IMR-90 (cell line): ENCODE data around the gene MAPKAP1. TPM values are rescaled to one million over a fixed set of nuclear protein-coding genes. Genes with fewer than 3 reads are reported as not detected.

Experiments used
- ATAC-seq: fragments of 200-7000 bp; cut with Tn5 transposase; 2 replicates; pipeline ENCODE4 v1.9.1; 2020; ENCODE audit warnings: low read depth, mild to moderate bottlenecking, moderate library complexity
- BruUV-seq: library from RNA; stranded (reverse); fragments of 400-500 nt; replicated peaks from 2 replicates; lab custom pipeline; 2021; lab: Mats Ljungman, UMichigan
- CTCF ChIA-PET: fragments of 300-600 bp; formaldehyde crosslinking; extraction: SDS; loops from one replicate; lab custom pipeline; 2021; ENCODE audit warnings: antibody characterized with exemption; lab: Yijun Ruan, JAX
- POLR2A ChIA-PET: fragments of 300-600 bp; sonication (Branson Sonifier 250); formaldehyde crosslinking; loops from one replicate; lab custom pipeline; 2022; ENCODE audit warnings: antibody characterized with exemption; ENCODE audit not compliant: unreplicated experiment; lab: Charles Lee
- DNase-seq: peaks from one replicate; pipeline ENCODE4 v3.0.0; 2013
- H2AFZ ChIP-seq: replicated peaks from 2 replicates; pipeline ENCODE3; 2013; ENCODE audit warnings: low read length, mild to moderate bottlenecking; ENCODE audit not compliant: poor library complexity
- H2AK5ac ChIP-seq: 2 replicates; pipeline ENCODE4 v1.6.1; 2013; ENCODE audit warnings: low read depth, low read length, inconsistent platforms
- H2AK9ac ChIP-seq: replicated peaks from 2 replicates; pipeline ENCODE3; 2013; ENCODE audit warnings: mild to moderate bottlenecking, low read depth, low read length, moderate library complexity; ENCODE audit not compliant: poor library complexity
- H2BK120ac ChIP-seq: 2 replicates; pipeline ENCODE4 v1.6.1; 2013; ENCODE audit warnings: low read depth, low read length, inconsistent platforms
- H2BK15ac ChIP-seq: 3 replicates; pipeline ENCODE4 v1.6.1; 2013; ENCODE audit warnings: low read depth, low read length, inconsistent platforms
- H2BK20ac ChIP-seq: 2 replicates; pipeline ENCODE4 v1.6.1; 2013; ENCODE audit warnings: low read depth, mild to moderate bottlenecking, inconsistent platforms, low read length, moderate library complexity
- H2BK5ac ChIP-seq: 2 replicates; pipeline ENCODE4 v1.6.1; 2013; ENCODE audit warnings: mild to moderate bottlenecking, low read depth, low read length, inconsistent platforms; ENCODE audit not compliant: poor library complexity, severe bottlenecking
- H3K14ac ChIP-seq: replicated peaks from 2 replicates; pipeline ENCODE4 v1.6.1; 2013; ENCODE audit warnings: low read depth, low read length, inconsistent platforms
- H3K18ac ChIP-seq: 2 replicates; pipeline ENCODE4 v1.6.1; 2013; ENCODE audit warnings: low read depth, low read length, control low read depth
- H3K23ac ChIP-seq: 2 replicates; pipeline ENCODE4 v1.6.1; 2013; ENCODE audit warnings: low read depth, low read length, inconsistent platforms
- H3K27ac ChIP-seq: 2 replicates; pipeline ENCODE4 v1.5.1; 2013; ENCODE audit warnings: mild to moderate bottlenecking, control low read depth, low read length; ENCODE audit not compliant: insufficient read depth
- H3K27me3 ChIP-seq: 2 replicates; pipeline ENCODE4 v1.6.1; 2013; ENCODE audit warnings: low read length; ENCODE audit not compliant: control insufficient read depth, insufficient read depth
- H3K36me3 ChIP-seq: 2 replicates; pipeline ENCODE4 v1.6.1; 2013; ENCODE audit warnings: low read length, mixed read lengths; ENCODE audit not compliant: control insufficient read depth, insufficient read depth
- H3K4ac ChIP-seq: 2 replicates; pipeline ENCODE4 v1.6.1; 2013; ENCODE audit warnings: low read depth, low read length, inconsistent platforms
- H3K4me1 ChIP-seq: 2 replicates; pipeline ENCODE4 v1.6.1; 2013; ENCODE audit warnings: low read length, mixed read lengths; ENCODE audit not compliant: control insufficient read depth, insufficient read depth
- H3K4me2 ChIP-seq: 2 replicates; pipeline ENCODE4 v1.6.1; 2013; ENCODE audit warnings: low read depth, mild to moderate bottlenecking, control low read depth, low read length, moderate library complexity
- H3K4me3 ChIP-seq: 2 replicates; pipeline ENCODE4 v1.5.1; 2013; ENCODE audit warnings: low read depth, mild to moderate bottlenecking, control low read depth, low read length, moderate library complexity; ENCODE audit not compliant: insufficient read depth
- H3K56ac ChIP-seq: 2 replicates; pipeline ENCODE4 v1.6.1; 2013; ENCODE audit warnings: low read length, inconsistent platforms; ENCODE audit not compliant: insufficient read depth; ENCODE audit errors: extremely low read depth
- H3K79me1 ChIP-seq, 2 experiments: 2 replicates each; pipeline ENCODE4 v1.6.1; 2013; ENCODE audit warnings: low read length in 2 of 2, inconsistent platforms in 1 of 2, low read depth in 1 of 2
- H3K9ac ChIP-seq: 2 replicates; pipeline ENCODE4 v1.6.1; 2013; ENCODE audit warnings: low read depth, low read length, control low read depth
- H3K9me1 ChIP-seq: 2 replicates; pipeline ENCODE4 v1.6.1; 2013; ENCODE audit warnings: low read length, inconsistent platforms; ENCODE audit not compliant: insufficient read depth
- H3K9me3 ChIP-seq: 2 replicates; pipeline ENCODE4 v1.6.1; 2013; ENCODE audit warnings: low read length; ENCODE audit not compliant: control insufficient read depth, insufficient read depth
- H4K20me1 ChIP-seq: 2 replicates; pipeline ENCODE4 v1.6.1; 2013; ENCODE audit warnings: low read length, inconsistent platforms; ENCODE audit not compliant: insufficient read depth
- H4K5ac ChIP-seq: 2 replicates; pipeline ENCODE4 v1.6.1; 2013; ENCODE audit warnings: mild to moderate bottlenecking, low read depth, low read length, control low read depth
- H4K8ac ChIP-seq, 2 experiments: 2 replicates each; pipeline ENCODE4 v1.6.1; 2013; ENCODE audit warnings: low read depth in 2 of 2, low read length in 2 of 2, control low read depth in 1 of 2, inconsistent platforms in 1 of 2
- H4K91ac ChIP-seq: 2 replicates; pipeline ENCODE4 v1.6.1; 2013; ENCODE audit warnings: low read depth, low read length, inconsistent platforms; ENCODE audit not compliant: insufficient read depth
- BHLHE40 ChIP-seq: fragments of 150-350 bp; IDR thresholded peaks from 2 replicates; pipeline ENCODE4 v1.6.1; 2016; ENCODE audit warnings: mild to moderate bottlenecking, low read depth, low read length
- CEBPB ChIP-seq: IDR thresholded peaks from 2 replicates; pipeline ENCODE4 v1.6.1; 2012; ENCODE audit warnings: low read depth, low read length, improper control_type of control experiment
- CHD1 ChIP-seq: IDR thresholded peaks from 2 replicates; pipeline ENCODE4 v1.6.1; 2012; ENCODE audit warnings: low read depth, low read length, improper control_type of control experiment
- ELK1 ChIP-seq: fragments of 150-350 bp; IDR thresholded peaks from 2 replicates; pipeline ENCODE4 v1.6.1; 2016; ENCODE audit warnings: low read depth, mild to moderate bottlenecking, low read length, moderate library complexity, borderline replicate concordance
- FOS ChIP-seq: fragments of 150-350 bp; IDR thresholded peaks from 2 replicates; pipeline ENCODE4 v1.6.1; 2016; ENCODE audit warnings: low read depth, low read length
- MAFK ChIP-seq: IDR thresholded peaks from 2 replicates; pipeline ENCODE4 v1.6.1; 2012; ENCODE audit warnings: low read depth, low read length, improper control_type of control experiment
- MAZ ChIP-seq: IDR thresholded peaks from 2 replicates; pipeline ENCODE4 v1.6.1; 2012; ENCODE audit warnings: low read depth, mild to moderate bottlenecking, low read length, improper control_type of control experiment, moderate library complexity, borderline replicate concordance
- MXI1 ChIP-seq: IDR thresholded peaks from 2 replicates; pipeline ENCODE4 v1.6.1; 2012; ENCODE audit warnings: low read depth, mild to moderate bottlenecking, low read length, moderate library complexity, borderline replicate concordance
- NFE2L2 ChIP-seq: fragments of 150-350 bp; IDR thresholded peaks from 2 replicates; pipeline ENCODE4 v1.6.1; 2016; ENCODE audit warnings: low read depth, mild to moderate bottlenecking, low read length
- POLR2A ChIP-seq: IDR thresholded peaks from 2 replicates; pipeline ENCODE4 v1.6.1; 2012; ENCODE audit warnings: mild to moderate bottlenecking, low read depth, low read length
- RAD21 ChIP-seq: IDR thresholded peaks from 2 replicates; pipeline ENCODE4 v1.6.1; 2012; ENCODE audit warnings: low read length, improper control_type of control experiment
- RCOR1 ChIP-seq: IDR thresholded peaks from 2 replicates; pipeline ENCODE4 v1.6.1; 2012; ENCODE audit warnings: mild to moderate bottlenecking, low read length, improper control_type of control experiment; ENCODE audit not compliant: insufficient replicate concordance
- RFX5 ChIP-seq: IDR thresholded peaks from 2 replicates; pipeline ENCODE4 v1.8.0; 2012; ENCODE audit warnings: low read depth, mild to moderate bottlenecking, low read length, moderate library complexity
- SMC3 ChIP-seq: fragments of 150-350 bp; IDR thresholded peaks from 2 replicates; pipeline ENCODE4 v1.6.1; 2016; ENCODE audit warnings: low read depth, mild to moderate bottlenecking, antibody characterized with exemption, low read length, moderate library complexity
- WGBS, 2 experiments: methylation state at CpG; one replicate each; pipeline versions ENCODE4 v1.1.5 to v1.1.7; 2013; ENCODE audit warnings: missing lambda C conversion rate in 2 of 2; ENCODE audit not compliant: insufficient read length in 1 of 2; ENCODE audit errors: extremely low coverage in 2 of 2; 5-methylcytosine and 5-hydroxymethylcytosine counted together
- dilution Hi-C: fragments of 300-500 bp; cut with HindIII; formaldehyde crosslinking; loops from one replicate; pipeline ENCODE4 v1.14.3; 2018; ENCODE audit warnings: low sequenced_read_pairs; ENCODE audit not compliant: unreplicated experiment
- in situ Hi-C: fragments of 300-500 bp; cut with MboI; formaldehyde crosslinking; loops from 3 replicates; pipeline ENCODE4 v1.14.3; 2019; ENCODE audit warnings: low sequenced_read_pairs, inconsistent platforms, mixed read lengths
- intact Hi-C: fragments of 100-400 bp; cut with micrococcal nuclease; formaldehyde crosslinking; loops from 2 replicates; pipeline ENCODE4 v1.10.0; 2022
- polyA plus RNA-seq, 3 experiments: library from polyadenylated mRNA; depleted of rRNA; stranded (reverse); fragments of >200 nt; gene quantifications; 2 replicates each; pipeline ENCODE4 v1.2.3, GENCODE V29; 2012; ENCODE audit warnings: low replicate concordance in 1 of 3
- total RNA-seq: library from RNA; depleted of rRNA; stranded (reverse); fragments of >200 nt; gene quantifications from 2 replicates; pipeline ENCODE4 v1.2.3, GENCODE V29; 2012
- TF ChIP-seq, protein P1 (sequence below): conservative IDR thresholded peaks from 2 replicates; pipeline ENCODE4 v1.5.1; 2012; ENCODE audit warnings: mild to moderate bottlenecking, low read depth, low read length, improper control_type of control experiment
- TF ChIP-seq, protein P2 (sequence below): fragments of 150-350 bp; IDR thresholded peaks from 2 replicates; pipeline ENCODE4 v1.6.1; 2017; ENCODE audit warnings: mild to moderate bottlenecking, antibody characterized with exemption, low read length, low read depth

The MAPKAP1 gene
- total and polyA plus RNA-seq, 2 of the 4 experiments (the other 2 are of a cell fraction): 87.2 to 158 TPM

DNA sequence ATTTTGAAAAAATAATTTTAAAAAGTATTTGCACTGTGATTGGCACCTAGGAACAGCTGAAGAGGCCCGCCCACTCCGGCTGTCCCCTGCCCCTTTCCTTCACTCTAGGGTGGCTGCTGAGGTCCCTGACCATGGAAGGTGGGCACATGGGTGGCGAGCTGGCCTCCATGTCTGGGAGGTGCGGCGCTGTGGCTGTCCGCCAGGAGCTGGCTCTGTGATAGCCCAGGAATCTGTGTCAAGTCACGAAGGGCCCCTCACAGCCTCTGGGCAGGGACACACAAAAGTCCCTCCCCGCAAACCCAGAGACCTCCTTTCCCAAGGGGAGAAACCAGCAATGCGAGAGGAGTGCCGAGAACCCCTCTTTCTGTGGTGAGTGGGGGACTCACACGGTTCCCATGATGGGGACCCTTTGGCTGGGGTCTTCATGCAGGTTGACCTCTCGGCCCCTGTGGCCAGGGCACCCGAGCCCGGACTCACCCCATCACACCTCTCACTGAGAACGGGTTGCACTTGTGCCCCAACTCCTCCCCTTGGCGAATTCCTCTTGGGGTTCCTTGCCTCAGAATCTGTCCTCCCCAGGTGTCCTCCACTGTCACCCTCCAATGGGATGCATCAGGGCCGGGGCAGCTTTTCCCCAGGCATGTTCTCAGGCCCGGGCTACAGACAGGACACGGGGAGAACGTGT lies 277.4 kb downstream of the MAPKAP1 start:
- WGBS, 2 experiments: 85% methylated on average over 9 of the region's 20 CpGs; no CpG with 5 or more reads in 1 of the 2 experiments
- H3K4me3 ChIP-seq: no peak overlapping the region
- H3K27me3 ChIP-seq: no peaks in the 10 kb centered on the region
- TF ChIP-seq FOS (no peak), MAZ (no peak), RFX5 (no peak), MXI1 (no peak), CHD1 (no peak), POLR2A (no peak), RCOR1 (no peak), CEBPB (no peak), MAFK (no peak), RAD21 (no peak), BHLHE40 (no peak), NFE2L2 (no peak), SMC3 (no peak), ELK1 (no peak)
- TF ChIP-seq, protein P1, sequence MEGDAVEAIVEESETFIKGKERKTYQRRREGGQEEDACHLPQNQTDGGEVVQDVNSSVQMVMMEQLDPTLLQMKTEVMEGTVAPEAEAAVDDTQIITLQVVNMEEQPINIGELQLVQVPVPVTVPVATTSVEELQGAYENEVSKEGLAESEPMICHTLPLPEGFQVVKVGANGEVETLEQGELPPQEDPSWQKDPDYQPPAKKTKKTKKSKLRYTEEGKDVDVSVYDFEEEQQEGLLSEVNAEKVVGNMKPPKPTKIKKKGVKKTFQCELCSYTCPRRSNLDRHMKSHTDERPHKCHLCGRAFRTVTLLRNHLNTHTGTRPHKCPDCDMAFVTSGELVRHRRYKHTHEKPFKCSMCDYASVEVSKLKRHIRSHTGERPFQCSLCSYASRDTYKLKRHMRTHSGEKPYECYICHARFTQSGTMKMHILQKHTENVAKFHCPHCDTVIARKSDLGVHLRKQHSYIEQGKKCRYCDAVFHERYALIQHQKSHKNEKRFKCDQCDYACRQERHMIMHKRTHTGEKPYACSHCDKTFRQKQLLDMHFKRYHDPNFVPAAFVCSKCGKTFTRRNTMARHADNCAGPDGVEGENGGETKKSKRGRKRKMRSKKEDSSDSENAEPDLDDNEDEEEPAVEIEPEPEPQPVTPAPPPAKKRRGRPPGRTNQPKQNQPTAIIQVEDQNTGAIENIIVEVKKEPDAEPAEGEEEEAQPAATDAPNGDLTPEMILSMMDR: no peak
- TF ChIP-seq, protein P2, sequence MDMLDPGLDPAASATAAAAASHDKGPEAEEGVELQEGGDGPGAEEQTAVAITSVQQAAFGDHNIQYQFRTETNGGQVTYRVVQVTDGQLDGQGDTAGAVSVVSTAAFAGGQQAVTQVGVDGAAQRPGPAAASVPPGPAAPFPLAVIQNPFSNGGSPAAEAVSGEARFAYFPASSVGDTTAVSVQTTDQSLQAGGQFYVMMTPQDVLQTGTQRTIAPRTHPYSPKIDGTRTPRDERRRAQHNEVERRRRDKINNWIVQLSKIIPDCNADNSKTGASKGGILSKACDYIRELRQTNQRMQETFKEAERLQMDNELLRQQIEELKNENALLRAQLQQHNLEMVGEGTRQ: no peak
- dilution Hi-C loops: no loop called here
- no peak overlapping the region for H3K4ac ChIP-seq
- no peaks in the 10 kb centered on the region for H3K36me3 ChIP-seq
- no peaks in the 10 kb centered on the region; the same call in 1 of the 2 replicates for H3K9me1 ChIP-seq
- CTCF ChIA-PET: no interaction called here
- in situ Hi-C loops: no loop called here
- POLR2A ChIA-PET: no interaction called here
- H4K20me1 ChIP-seq: no peaks in the 10 kb centered on the region
- ATAC-seq (no peak), DNase-seq (no peak)
- H3K4me1 ChIP-seq: no peaks in the 10 kb centered on the region
- H2BK20ac ChIP-seq: no peak overlapping the region
- H3K4me2 ChIP-seq: no peak overlapping the region
- no peak overlapping the region for H3K56ac ChIP-seq
- H3K9me3 ChIP-seq: no peaks in the 10 kb centered on the region
- intact Hi-C loops: no loop called here
- H3K79me1 ChIP-seq: no peaks in the 10 kb centered on the region
- no peak overlapping the region for H3K9ac ChIP-seq
- no peak overlapping the region for H3K14ac ChIP-seq
- no peak overlapping the region for H3K18ac ChIP-seq
- no peak overlapping the region for H4K5ac ChIP-seq
- no peak overlapping the region for H4K91ac ChIP-seq
- no peak overlapping the region for H3K23ac ChIP-seq
- H2AFZ ChIP-seq: no peak overlapping the region
- H2BK5ac ChIP-seq: no peak overlapping the region
- H2BK15ac ChIP-seq: no peak overlapping the region
- H4K8ac ChIP-seq: no peak overlapping the region
- no TSS peak for BruUV-seq
- H2AK9ac ChIP-seq: peak overlapping the region; percentile 6
- no peak overlapping the region for H2BK120ac ChIP-seq
- no peak overlapping the region for H2AK5ac ChIP-seq
- H3K27ac ChIP-seq: no peak overlapping the region
